SU-DHL-6 (cell line): ENCODE measurements around the gene PLEKHH2.

Experiments used
- H2AFZ ChIP-seq: fragments of 200-600 bp; sonication (generic); 2 replicates; pipeline ENCODE4 v1.6.1; 2014; ENCODE audit warnings: low read depth, mild to moderate bottlenecking, moderate library complexity, mixed read lengths, antibody characterized with exemption, low read length; ENCODE audit not compliant: severe bottlenecking
- H3F3A ChIP-seq: fragments of 200-600 bp; shearing (Covaris generic); 2 replicates; pipeline ENCODE4 v1.6.0; 2016; ENCODE audit warnings: antibody characterized with exemption, mild to moderate bottlenecking; ENCODE audit not compliant: insufficient read depth
- H3K27ac ChIP-seq: fragments of 200-600 bp; sonication (generic); 2 replicates; pipeline ENCODE4 v1.5.1; 2016; ENCODE audit warnings: low read depth, mild to moderate bottlenecking, low read length, moderate library complexity, mixed read lengths
- H3K27me3 ChIP-seq: fragments of 200-600 bp; sonication (generic), shearing (Covaris generic); 2 replicates; pipeline ENCODE4 v1.6.0; 2014; ENCODE audit warnings: mild to moderate bottlenecking, low read length
- H3K36me3 ChIP-seq: fragments of 200-600 bp; sonication (generic); 2 replicates; pipeline ENCODE4 v1.6.1; 2014; ENCODE audit warnings: mild to moderate bottlenecking, low read length, mixed read lengths
- H3K4me2 ChIP-seq: fragments of 300-600, 200-600 bp; shearing (Covaris generic), sonication (generic); 2 replicates; pipeline ENCODE4 v1.6.0; 2014; ENCODE audit warnings: low read length, low read depth, mild to moderate bottlenecking; ENCODE audit not compliant: poor library complexity, severe bottlenecking
- H3K4me3 ChIP-seq: fragments of 200-600 bp; sonication (generic); 2 replicates; pipeline ENCODE4 v1.5.1; 2014; ENCODE audit warnings: antibody characterized with exemption, low read length, mild to moderate bottlenecking, mixed read lengths; ENCODE audit not compliant: insufficient read depth, poor library complexity, severe bottlenecking
- H3K79me2 ChIP-seq: fragments of 200-600 bp; sonication (generic); 2 replicates; pipeline ENCODE4 v1.6.1; 2014; ENCODE audit warnings: mild to moderate bottlenecking, low read length, moderate library complexity; ENCODE audit not compliant: insufficient read depth
- H3K9ac ChIP-seq: fragments of 200-600 bp; sonication (generic); 2 replicates; pipeline ENCODE4 v1.7.0; 2014; ENCODE audit warnings: mild to moderate bottlenecking, low read length
- H3K9me2 ChIP-seq: fragments of 200-600 bp; sonication (generic); replicated peaks from 2 replicates; pipeline ENCODE4 v1.6.1; 2014; ENCODE audit warnings: low read length; ENCODE audit not compliant: insufficient read depth
- H3K9me3 ChIP-seq: fragments of 200-600 bp; sonication (generic); 2 replicates; pipeline ENCODE4 v1.6.1; 2014; ENCODE audit warnings: low read length, mixed read lengths; ENCODE audit not compliant: insufficient read depth
- H4K20me1 ChIP-seq: fragments of 200-600 bp; sonication (generic); 2 replicates; pipeline ENCODE4 v1.6.1; 2014; ENCODE audit warnings: low read depth, mild to moderate bottlenecking, antibody characterized with exemption, low read length, moderate library complexity, mixed read lengths
- EZH2phosphoT487 ChIP-seq: fragments of 200-600 bp; sonication (generic), shearing (Covaris generic); conservative IDR thresholded peaks from 2 replicates; pipeline ENCODE4 v1.6.1; 2018; ENCODE audit warnings: mild to moderate bottlenecking, antibody characterized with exemption, low read length, moderate library complexity, mixed read lengths
- TF ChIP-seq, protein P1 (sequence below): fragments of 200-600 bp; sonication (generic); IDR thresholded peaks from one replicate; pipeline ENCODE4 v1.5.1; 2017; ENCODE audit warnings: antibody characterized with exemption, mild to moderate bottlenecking, low read length, moderate library complexity; ENCODE audit not compliant: insufficient read depth, poor library complexity, severe bottlenecking

The PLEKHH2 gene

DNA sequence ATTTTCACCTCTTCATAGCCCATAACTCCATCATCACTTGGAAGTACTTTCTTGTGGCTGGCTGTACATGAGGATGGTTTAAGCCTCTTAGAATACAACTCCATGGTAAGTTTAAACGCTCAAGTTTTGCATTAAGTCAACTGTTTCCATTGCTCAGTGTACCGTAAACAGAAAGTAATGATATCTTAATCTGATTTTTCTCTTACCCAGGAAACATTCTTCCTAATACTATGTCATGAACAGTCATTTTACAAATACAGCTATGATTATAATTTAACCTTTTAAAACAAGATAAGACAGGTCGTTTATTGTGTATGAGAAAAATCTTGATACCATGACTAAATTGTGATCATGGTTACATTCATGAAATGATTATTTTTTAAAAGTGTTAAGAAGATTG is 125.2 kb downstream of the PLEKHH2 start:
- H3F3A ChIP-seq = no peaks in the 10 kb centered on the region
- no peaks in the 10 kb centered on the region for H3K36me3 ChIP-seq
- no peaks in the 10 kb centered on the region for H3K79me2 ChIP-seq
- no peak overlapping the region for H3K4me2 ChIP-seq
- no peak overlapping the region for H2AFZ ChIP-seq
- no peaks in the 10 kb centered on the region for H4K20me1 ChIP-seq
- no peak overlapping the region for H3K27ac ChIP-seq
- no peaks in the 10 kb centered on the region for H3K9me3 ChIP-seq
- 0 out of 2 replicates have a peak, but pooled peaks cover under 1% of the 10 kb centered on the region for H3K27me3 ChIP-seq
- H3K9ac ChIP-seq = no peak overlapping the region
- H3K4me3 ChIP-seq = no peak overlapping the region
- H3K9me2 ChIP-seq = no peaks in the 10 kb centered on the region
- no peak for TF ChIP-seq EZH2phosphoT487

DNA sequence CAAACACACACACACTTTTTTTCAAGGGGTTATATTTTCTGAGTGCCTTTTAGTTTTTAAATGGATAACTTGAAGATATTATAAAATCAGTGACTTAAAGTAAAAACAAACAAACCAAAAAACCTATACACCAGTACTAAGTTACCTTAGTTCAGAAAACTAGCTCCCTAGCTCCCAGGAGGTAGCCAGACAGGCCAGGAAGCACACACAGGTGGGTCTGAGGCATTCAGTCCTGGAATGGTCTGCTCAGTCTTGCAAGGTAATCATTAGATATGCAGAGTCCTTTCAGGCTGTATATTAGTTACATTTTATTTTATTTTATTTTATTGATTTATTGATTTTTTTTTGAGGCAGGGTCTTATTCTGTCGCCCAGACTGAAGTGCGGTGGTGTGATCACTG is 126.0 kb downstream of the PLEKHH2 start:
- TF ChIP-seq EZH2phosphoT487 = no peak
- TF ChIP-seq, protein P1, sequence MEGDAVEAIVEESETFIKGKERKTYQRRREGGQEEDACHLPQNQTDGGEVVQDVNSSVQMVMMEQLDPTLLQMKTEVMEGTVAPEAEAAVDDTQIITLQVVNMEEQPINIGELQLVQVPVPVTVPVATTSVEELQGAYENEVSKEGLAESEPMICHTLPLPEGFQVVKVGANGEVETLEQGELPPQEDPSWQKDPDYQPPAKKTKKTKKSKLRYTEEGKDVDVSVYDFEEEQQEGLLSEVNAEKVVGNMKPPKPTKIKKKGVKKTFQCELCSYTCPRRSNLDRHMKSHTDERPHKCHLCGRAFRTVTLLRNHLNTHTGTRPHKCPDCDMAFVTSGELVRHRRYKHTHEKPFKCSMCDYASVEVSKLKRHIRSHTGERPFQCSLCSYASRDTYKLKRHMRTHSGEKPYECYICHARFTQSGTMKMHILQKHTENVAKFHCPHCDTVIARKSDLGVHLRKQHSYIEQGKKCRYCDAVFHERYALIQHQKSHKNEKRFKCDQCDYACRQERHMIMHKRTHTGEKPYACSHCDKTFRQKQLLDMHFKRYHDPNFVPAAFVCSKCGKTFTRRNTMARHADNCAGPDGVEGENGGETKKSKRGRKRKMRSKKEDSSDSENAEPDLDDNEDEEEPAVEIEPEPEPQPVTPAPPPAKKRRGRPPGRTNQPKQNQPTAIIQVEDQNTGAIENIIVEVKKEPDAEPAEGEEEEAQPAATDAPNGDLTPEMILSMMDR = no peak
- no peaks in the 10 kb centered on the region for H3K79me2 ChIP-seq
- H3K4me3 ChIP-seq = no peak overlapping the region
- H3K27me3 ChIP-seq = 0 out of 2 replicates have a peak, but pooled peaks cover 3% of the 10 kb centered on the region
- no peak overlapping the region for H3K9ac ChIP-seq
- no peaks in the 10 kb centered on the region for H4K20me1 ChIP-seq
- H2AFZ ChIP-seq = no peak overlapping the region
- no peaks in the 10 kb centered on the region for H3K36me3 ChIP-seq
- H3F3A ChIP-seq = no peaks in the 10 kb centered on the region
- H3K9me3 ChIP-seq = no peaks in the 10 kb centered on the region
- H3K9me2 ChIP-seq = no peaks in the 10 kb centered on the region
- H3K4me2 ChIP-seq = no peak overlapping the region
- no peak overlapping the region for H3K27ac ChIP-seq

DNA sequence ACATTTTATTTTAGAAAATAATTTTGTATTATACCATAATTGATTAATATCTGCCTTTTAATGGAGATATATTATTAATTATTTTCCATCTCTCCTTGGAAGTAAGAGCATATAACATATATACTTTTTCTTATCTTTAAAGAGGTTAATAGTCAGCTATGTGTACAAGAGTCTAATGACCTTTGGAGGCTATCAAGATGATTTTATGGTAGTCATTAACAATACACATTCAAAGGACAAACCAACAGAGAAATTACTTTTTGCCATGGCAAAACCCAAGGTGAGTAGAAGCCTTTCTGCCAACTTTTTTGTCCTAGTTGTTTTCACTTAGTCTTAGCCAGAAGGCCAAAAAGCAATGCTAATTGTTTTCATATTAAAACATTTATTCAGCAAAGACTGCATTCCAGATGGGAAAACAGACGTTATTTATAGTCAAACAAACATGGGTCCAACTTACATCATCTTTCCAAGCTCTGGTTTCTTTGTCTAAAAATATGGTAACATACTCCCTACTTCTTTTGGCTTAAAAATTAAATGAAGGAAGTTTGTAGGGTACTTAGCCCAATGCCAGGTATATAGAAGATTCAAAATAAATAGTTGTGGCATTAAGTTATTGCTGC is 127.1 kb downstream of the PLEKHH2 start:
- Histone ChIP-seq H3K27me3 (0 out of 2 replicates have a peak, but pooled peaks cover 3% of the 10 kb centered on the region), H3K4me3 (no peak overlapping the region), H3K9me3 (no peaks in the 10 kb centered on the region), H3K9me2 (no peaks in the 10 kb centered on the region), H2AFZ (no peak overlapping the region), H4K20me1 (no peaks in the 10 kb centered on the region), H3K9ac (no peak overlapping the region), H3K4me2 (no peak overlapping the region), H3K36me3 (no peaks in the 10 kb centered on the region), H3F3A (no peaks in the 10 kb centered on the region), H3K27ac (no peak overlapping the region), H3K79me2 (no peaks in the 10 kb centered on the region)
- no peak for TF ChIP-seq EZH2phosphoT487
- TF ChIP-seq, protein P1 = no peak

DNA sequence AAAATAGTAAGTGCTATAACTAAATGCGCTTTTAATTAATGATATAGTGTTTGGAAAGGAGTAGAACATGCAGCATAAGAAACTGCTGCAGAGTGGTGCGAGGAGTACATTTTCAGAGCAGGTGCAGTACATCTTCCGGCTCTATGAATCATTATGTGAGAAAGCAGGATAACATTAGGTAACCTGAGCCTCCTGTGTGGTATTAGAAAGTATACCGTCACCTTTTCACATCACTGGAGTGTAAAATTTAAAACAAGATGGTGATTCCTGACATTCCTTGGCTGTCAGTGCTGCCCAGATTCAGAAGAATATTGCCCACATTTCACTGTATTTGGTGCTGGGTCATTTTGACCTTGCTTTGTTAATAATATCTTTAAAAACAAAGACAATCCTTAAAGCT is 128.9 kb downstream of the PLEKHH2 start:
- no peaks in the 10 kb centered on the region for H3K36me3 ChIP-seq
- no peaks in the 10 kb centered on the region for H3F3A ChIP-seq
- H2AFZ ChIP-seq = no peak overlapping the region
- H3K9ac ChIP-seq = no peak overlapping the region
- H3K27ac ChIP-seq = no peak overlapping the region
- H4K20me1 ChIP-seq = no peaks in the 10 kb centered on the region
- no peaks in the 10 kb centered on the region for H3K9me2 ChIP-seq
- H3K4me3 ChIP-seq = no peak overlapping the region
- H3K27me3 ChIP-seq = 0 out of 2 replicates have a peak, but pooled peaks cover 3% of the 10 kb centered on the region
- no peaks in the 10 kb centered on the region for H3K79me2 ChIP-seq
- H3K4me2 ChIP-seq = no peak overlapping the region
- no peaks in the 10 kb centered on the region for H3K9me3 ChIP-seq
- no peak for TF ChIP-seq EZH2phosphoT487
- TF ChIP-seq, protein P1 = no peak
